Breast epithelium (tissue), 4 donors: Measurements from ENCODE around the gene PRR20G. TPM values are rescaled to one million over a fixed set of nuclear protein-coding genes. Genes with fewer than 3 reads are reported as not detected.
A peak's percentile ranks its signal among the peaks of the same experiment; 100 is the strongest.

Experiments used
- DNase-seq, 2 donors: peaks; one replicate each; pipeline ENCODE4 v3.0.0-alpha.2; 2019; ENCODE audit warnings: low spot score in 2 of 2
- H3K27ac ChIP-seq, 2 donors: fragments of 200-600 bp; sonication (generic) in 1 of 2; one replicate each; pipeline ENCODE4 v1.5.1; 2016 to 2019; ENCODE audit warnings: mild to moderate bottlenecking in 1 of 2
- H3K27me3 ChIP-seq, 2 donors: fragments of 200-600 bp; sonication (generic) in 1 of 2; one replicate each; pipeline versions ENCODE4 v1.5.1 to v1.6.0; 2017 to 2019; ENCODE audit warnings: control low read depth in 1 of 2, mild to moderate bottlenecking in 1 of 2
- H3K36me3 ChIP-seq: fragments of 200-600 bp; one replicate; pipeline ENCODE4 v1.5.1; 2019
- H3K4me1 ChIP-seq, 2 donors: fragments of 200-600 bp; sonication (generic); one replicate each; pipeline ENCODE4 v1.5.1; 2016 to 2019; ENCODE audit warnings: control low read depth in 1 of 2
- H3K4me3 ChIP-seq, 3 donors: fragments of 200-600 bp; sonication (generic); 1 replicate in 2 of 3; 2 replicates in 1 of 3; pipeline ENCODE4 v1.5.1; 2016 to 2019; ENCODE audit warnings: mild to moderate bottlenecking in 3 of 3, moderate library complexity in 2 of 3
- H3K9me3 ChIP-seq, 2 donors: fragments of 200-600 bp; sonication (generic) in 1 of 2; one replicate each; pipeline ENCODE4 v1.5.1; 2016 to 2019; ENCODE audit warnings: control low read depth in 1 of 2
- POLR2A ChIP-seq: fragments of 450-650 bp; IDR thresholded peaks from one replicate; pipeline ENCODE4 v1.6.1; 2016; ENCODE audit warnings: antibody characterized with exemption, mild to moderate bottlenecking, moderate library complexity
- POLR2AphosphoS5 ChIP-seq, 3 donors: sonication (generic); formaldehyde crosslinking; IDR thresholded peaks; one replicate each; pipeline ENCODE4 v1.6.1; 2017; ENCODE audit warnings: antibody characterized with exemption in 3 of 3
- intact Hi-C: fragments of 100-400 bp; cut with DNase I; formaldehyde crosslinking; loops from one replicate; pipeline ENCODE4 v1.15.1; 2023; ENCODE audit warnings: low total_unique reads
- total RNA-seq, 3 donors: library from RNA; depleted of rRNA; stranded (reverse); fragments of >200 nt; gene quantifications; one replicate each; pipeline ENCODE4 v1.1.0, GENCODE V29; 2016
- TF ChIP-seq, protein P1 (sequence below), 3 donors: fragments of 450-650 bp; IDR thresholded peaks; one replicate each; pipeline ENCODE4 v1.5.1; 2016 to 2017; ENCODE audit warnings: antibody characterized with exemption in 3 of 3, mild to moderate bottlenecking in 3 of 3, moderate library complexity in 3 of 3

PRR20G gene
- total RNA-seq, 3 donors from 2014 or later: not detected

DNA sequence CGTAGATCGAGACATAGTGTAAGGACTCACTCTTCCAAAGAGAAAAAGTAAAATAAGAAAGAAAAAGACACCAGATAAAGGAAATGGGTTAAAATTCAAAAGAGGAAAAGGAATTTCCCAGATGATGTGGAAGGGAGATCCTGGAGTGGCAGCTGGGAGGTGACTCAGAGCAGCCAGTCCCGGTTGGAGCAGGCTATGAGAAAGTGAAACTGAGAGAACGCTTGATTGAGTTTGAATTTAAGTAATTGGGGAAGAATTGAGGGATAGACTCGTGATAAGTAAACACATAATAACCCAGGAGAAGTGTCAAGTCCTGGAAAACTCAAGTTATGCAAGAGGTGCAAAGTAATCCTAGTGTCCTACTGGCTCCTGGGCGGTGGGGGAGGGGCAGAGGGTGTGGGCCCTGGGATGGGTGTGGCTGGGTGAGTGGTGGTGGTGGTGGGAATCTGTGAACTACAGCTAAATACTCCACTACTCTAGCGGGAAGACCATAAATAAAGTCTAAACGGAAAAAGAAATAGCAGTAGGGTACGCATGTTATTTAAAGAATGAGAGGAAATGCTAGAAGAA is 1.2 kb downstream of the PRR20G start:
- no peaks in the 10 kb centered on the region for H3K4me1 ChIP-seq
- H3K9me3 ChIP-seq: peaks cover 0 to 5% of the 10 kb centered on the region in 2 donors
- no peak overlapping the region for H3K4me3 ChIP-seq
- intact Hi-C loops: no loop called here
- no peak for DNase-seq
- no peaks in the 10 kb centered on the region for H3K27me3 ChIP-seq
- TF ChIP-seq, protein P1, sequence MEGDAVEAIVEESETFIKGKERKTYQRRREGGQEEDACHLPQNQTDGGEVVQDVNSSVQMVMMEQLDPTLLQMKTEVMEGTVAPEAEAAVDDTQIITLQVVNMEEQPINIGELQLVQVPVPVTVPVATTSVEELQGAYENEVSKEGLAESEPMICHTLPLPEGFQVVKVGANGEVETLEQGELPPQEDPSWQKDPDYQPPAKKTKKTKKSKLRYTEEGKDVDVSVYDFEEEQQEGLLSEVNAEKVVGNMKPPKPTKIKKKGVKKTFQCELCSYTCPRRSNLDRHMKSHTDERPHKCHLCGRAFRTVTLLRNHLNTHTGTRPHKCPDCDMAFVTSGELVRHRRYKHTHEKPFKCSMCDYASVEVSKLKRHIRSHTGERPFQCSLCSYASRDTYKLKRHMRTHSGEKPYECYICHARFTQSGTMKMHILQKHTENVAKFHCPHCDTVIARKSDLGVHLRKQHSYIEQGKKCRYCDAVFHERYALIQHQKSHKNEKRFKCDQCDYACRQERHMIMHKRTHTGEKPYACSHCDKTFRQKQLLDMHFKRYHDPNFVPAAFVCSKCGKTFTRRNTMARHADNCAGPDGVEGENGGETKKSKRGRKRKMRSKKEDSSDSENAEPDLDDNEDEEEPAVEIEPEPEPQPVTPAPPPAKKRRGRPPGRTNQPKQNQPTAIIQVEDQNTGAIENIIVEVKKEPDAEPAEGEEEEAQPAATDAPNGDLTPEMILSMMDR (IDR thresholded peaks at IDR 0.05): no peak
- TF ChIP-seq POLR2A: no peak
- no peak for TF ChIP-seq POLR2AphosphoS5 (IDR thresholded peaks at IDR 0.05)
- H3K36me3 ChIP-seq: no peaks in the 10 kb centered on the region
- no peak overlapping the region for H3K27ac ChIP-seq

DNA sequence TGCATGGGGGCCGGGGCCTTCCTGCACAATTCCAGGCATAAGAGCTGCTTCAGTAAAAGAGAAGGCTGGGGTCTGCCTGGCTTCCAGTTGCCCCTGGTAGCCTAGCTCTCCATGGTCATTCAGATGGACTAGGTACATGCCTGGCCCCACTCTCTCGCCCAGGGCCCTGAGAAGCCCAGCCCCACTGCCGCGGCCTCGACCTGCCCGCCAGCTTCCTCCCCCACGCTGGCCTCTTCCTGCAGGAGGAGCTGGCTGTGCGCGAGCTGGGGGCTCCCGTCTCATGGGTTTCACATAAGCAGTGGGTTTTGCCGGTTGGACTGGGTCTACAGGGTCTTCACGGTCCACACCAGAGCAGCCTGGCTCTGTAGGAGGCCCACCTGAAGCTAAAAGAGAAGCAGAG is 3.6 kb downstream of the PRR20G start:
- Histone ChIP-seq H3K27ac (no peak overlapping the region), H3K9me3 (peaks cover 0 to 5% of the 10 kb centered on the region in 2 donors), H3K36me3 (no peaks in the 10 kb centered on the region), H3K4me1 (no peaks in the 10 kb centered on the region), H3K4me3 (no peak overlapping the region), H3K27me3 (no peaks in the 10 kb centered on the region)
- TF ChIP-seq POLR2A (no peak), POLR2AphosphoS5 (IDR thresholded peaks at IDR 0.05) (no peak)
- TF ChIP-seq, protein P1 (IDR thresholded peaks at IDR 0.05): no peak
- no peak for DNase-seq
- intact Hi-C loops: no loop called here

DNA sequence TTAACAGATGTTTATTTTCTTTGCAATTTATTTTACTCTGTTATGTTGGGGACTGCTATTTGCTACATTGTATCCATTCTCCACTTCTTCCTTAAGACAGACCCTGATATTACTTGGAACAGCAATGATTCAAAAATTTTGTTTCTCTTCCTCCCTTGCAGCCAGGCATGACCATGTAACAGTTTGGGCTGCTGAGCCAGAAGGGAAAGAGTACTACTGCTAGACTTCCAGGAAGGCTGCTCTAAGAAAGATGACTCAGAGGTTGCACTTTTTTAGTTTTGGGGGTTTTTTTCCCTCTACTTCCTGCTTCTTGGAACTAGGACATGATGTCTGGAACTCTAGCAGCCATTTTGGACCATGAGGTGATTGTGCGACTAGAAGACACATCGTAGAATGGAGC is 10.3 kb downstream of the PRR20G start:
- no peak overlapping the region for H3K27ac ChIP-seq
- DNase-seq: no peak
- no peak overlapping the region for H3K4me3 ChIP-seq
- no peak for TF ChIP-seq POLR2AphosphoS5 (IDR thresholded peaks at IDR 0.05)
- TF ChIP-seq, protein P1 (IDR thresholded peaks at IDR 0.05): no peak
- TF ChIP-seq POLR2A: no peak
- no peaks in the 10 kb centered on the region for H3K27me3 ChIP-seq
- peaks cover 3 to 14% of the 10 kb centered on the region in 2 donors for H3K4me1 ChIP-seq
- intact Hi-C loops: no loop called here
- peaks cover 0 to 4% of the 10 kb centered on the region in 2 donors for H3K9me3 ChIP-seq
- no peaks in the 10 kb centered on the region for H3K36me3 ChIP-seq

DNA sequence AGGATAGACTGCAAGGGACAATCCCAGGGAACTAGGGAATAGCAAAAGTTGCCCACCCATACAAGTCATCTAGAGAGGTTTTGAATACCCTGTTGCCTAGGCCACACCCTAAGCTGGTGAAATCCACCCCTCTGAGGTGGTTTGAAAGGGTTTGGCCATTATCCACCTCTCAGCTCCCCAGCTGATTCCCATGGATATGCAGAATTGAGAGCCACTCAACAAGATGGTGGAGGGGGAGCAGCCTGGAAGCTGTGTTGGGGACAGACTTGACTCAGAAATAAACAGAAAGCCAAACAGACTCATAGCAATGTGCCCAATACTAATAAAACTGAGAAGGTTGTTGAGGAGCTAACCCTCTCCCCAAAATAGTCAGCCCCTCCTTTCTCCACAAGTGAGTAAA is 10.9 kb downstream of the PRR20G start:
- no peak for TF ChIP-seq POLR2AphosphoS5 (IDR thresholded peaks at IDR 0.05)
- TF ChIP-seq POLR2A: no peak
- TF ChIP-seq, protein P1 (IDR thresholded peaks at IDR 0.05): no peak
- no peak for DNase-seq
- H3K36me3 ChIP-seq: no peaks in the 10 kb centered on the region
- peaks cover 0 to 4% of the 10 kb centered on the region in 2 donors for H3K9me3 ChIP-seq
- H3K27me3 ChIP-seq: no peaks in the 10 kb centered on the region
- no peak overlapping the region for H3K4me3 ChIP-seq
- H3K27ac ChIP-seq: no peak overlapping the region
- H3K4me1 ChIP-seq: peaks cover 3 to 14% of the 10 kb centered on the region in 2 donors
- intact Hi-C loops: no loop called here

DNA sequence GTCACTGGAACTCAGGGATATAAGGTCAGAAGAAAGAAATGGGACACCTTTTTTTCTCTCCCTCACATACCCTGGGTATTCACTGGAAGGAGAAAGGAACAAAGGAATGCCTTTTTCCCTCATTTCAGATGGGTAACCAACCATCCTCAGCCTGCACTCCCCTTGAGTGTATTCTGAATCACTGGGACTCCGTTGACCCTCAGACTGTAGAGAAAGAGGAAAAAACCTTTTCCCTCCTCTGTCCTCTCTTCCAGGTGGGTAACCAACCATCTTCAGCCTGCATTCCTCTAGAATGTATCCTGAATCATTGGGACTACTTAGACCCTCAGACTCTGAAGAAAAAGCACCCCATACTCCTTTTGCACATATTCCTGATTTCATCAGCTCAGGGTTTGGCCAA is 11.4 kb downstream of the PRR20G start:
- DNase-seq: no peak
- H3K4me3 ChIP-seq: no peak overlapping the region
- peak overlapping the region; percentile 77 to 84 for H3K27ac ChIP-seq
- H3K36me3 ChIP-seq: no peaks in the 10 kb centered on the region
- no peaks in the 10 kb centered on the region for H3K27me3 ChIP-seq
- H3K4me1 ChIP-seq: peaks cover 3 to 14% of the 10 kb centered on the region in 2 donors
- intact Hi-C loops: no loop called here
- no peak for TF ChIP-seq POLR2A
- TF ChIP-seq POLR2AphosphoS5 (IDR thresholded peaks at IDR 0.05): no peak
- TF ChIP-seq, protein P1 (IDR thresholded peaks at IDR 0.05): no peak
- peaks cover 0 to 4% of the 10 kb centered on the region in 2 donors for H3K9me3 ChIP-seq
